ENCODE results near the gene TRAF1. TPM values are rescaled to one million over a fixed set of nuclear protein-coding genes. Genes with fewer than 3 reads are reported as not detected.

TRAF1 gene
- total and polyA plus RNA-seq, 2 donors (not counting 1 experiment from before 2014, with no cell fraction given), result 12.2 to 19.5 TPM

GRCh38 chr9:120855827-120856670 lies 70.5 kb downstream of the TRAF1 start:
- H3K4me1 Mint-ChIP-seq, result peaks cover 4% of the 10 kb centered on the region
- ChIA-PET POLR2A (interaction anchor here (0.6 kb wide), 1 partner anchor 120 kb away, joined by 3 read pairs; no protein-coding TSS in a partner anchor), CTCF (no interaction called here)
- H3K4me1 ChIP-seq (ENCODE audit: control insufficient read depth in 2 of 2, insufficient read depth in 2 of 2, low read length in 2 of 2), result peaks cover 0 to 6% of the 10 kb centered on the region in 2 donors
- TF ChIP-seq CTCF (IDR thresholded peaks at IDR 0.05) (no peak), EZH2 (IDR thresholded peaks at IDR 0.05; ENCODE audit: borderline replicate concordance, insufficient read depth, low read depth, low read length, poor library complexity, severe bottlenecking) (no peak)
- H4K20me1 ChIP-seq (ENCODE audit: control insufficient read depth, insufficient read depth, low read length, poor library complexity, severe bottlenecking), result peaks cover 2% of the 10 kb centered on the region
- no peak overlapping the region for H3K27ac ChIP-seq (ENCODE audit: low read length in 2 of 2)
- H3K27ac Mint-ChIP-seq, result no peak overlapping the region
- H3K9ac ChIP-seq (ENCODE audit: low read length), result no peak overlapping the region
- H3K27me3 Mint-ChIP-seq, result no peaks in the 10 kb centered on the region
- peaks cover 17% of the 10 kb centered on the region for H3K79me2 ChIP-seq (ENCODE audit: control insufficient read depth, insufficient read depth, low read length)
- 95% methylated on average over 5 of the region's 7 CpGs for WGBS (ENCODE audit: insufficient coverage)
- no peaks in the 10 kb centered on the region for H3K9me3 Mint-ChIP-seq (ENCODE audit: insufficient read depth)
- no peak for ATAC-seq (ENCODE audit: low read depth)
- no peaks in the 10 kb centered on the region for H3K9me3 ChIP-seq (ENCODE audit: control extremely low read depth in 1 of 3, control insufficient read depth in 2 of 3, insufficient read depth in 1 of 3, low read length in 2 of 3)
- intact Hi-C loops (cut with micrococcal nuclease), result no loop called here
- H3K27me3 ChIP-seq (replicated peaks in 1 of 4; ENCODE audit: control extremely low read depth in 1 of 4, control insufficient read depth in 3 of 4, insufficient read depth in 4 of 4, low read length in 3 of 4), result no peaks in the 10 kb centered on the region
- H3K4me3 ChIP-seq (ENCODE audit: control extremely low read depth in 1 of 5, extremely low read depth in 1 of 5, insufficient read depth in 1 of 5, low read depth in 2 of 5, low read length in 4 of 5), result no peak overlapping the region
- no peak for DNase-seq
- H3K4me2 ChIP-seq (replicated peaks; ENCODE audit: low read depth, low read length, poor library complexity, severe bottlenecking), result no peak overlapping the region
- H3K36me3 ChIP-seq (replicated peaks in 1 of 2; ENCODE audit: control extremely low read depth in 1 of 2, control insufficient read depth in 1 of 2, extremely low read depth in 1 of 2, insufficient read depth in 2 of 2, low read length in 1 of 2), result peaks cover 3 to 25% of the 10 kb centered on the region in 2 experiments
- H3K4me3 Mint-ChIP-seq, result no peak overlapping the region
- no peak overlapping the region for H2AFZ ChIP-seq (ENCODE audit: insufficient read depth, low read depth, low read length, poor library complexity, severe bottlenecking)

All from B cell (primary cell).